B cell (primary cell): ENCODE results near the gene FCN1. TPM values are rescaled to one million over a fixed set of nuclear protein-coding genes. Genes with fewer than 3 reads are reported as not detected.
A peak's percentile ranks its signal among the peaks of the same experiment; 100 is the strongest.

Experiments
- ATAC-seq: fragments of 200-7000 bp; cut with Tn5 transposase; one replicate; pipeline ENCODE4 v1.10.0; 2021; ENCODE audit warnings: low read depth, mild to moderate bottlenecking, moderate number of reproducible peaks, moderate library complexity
- CTCF ChIA-PET: fragments of 350-600 bp; sonication (Branson Sonifier 250); formaldehyde crosslinking; loops from one replicate; lab custom pipeline; 2021; ENCODE audit warnings: antibody characterized with exemption, inconsistent platforms; lab: Charles Lee
- POLR2A ChIA-PET: fragments of 350-600 bp; sonication (Branson Sonifier 250); formaldehyde crosslinking; loops from one replicate; lab custom pipeline; 2021; ENCODE audit warnings: antibody characterized with exemption; lab: Charles Lee
- DNase-seq: peaks from one replicate; pipeline ENCODE4 v3.0.0; 2013
- H2AFZ ChIP-seq: 2 replicates; pipeline ENCODE4 v1.6.1; 2012; ENCODE audit warnings: mild to moderate bottlenecking, low read depth, low read length; ENCODE audit not compliant: insufficient read depth, poor library complexity, severe bottlenecking
- H3K27ac ChIP-seq, 2 donors: 1 replicate in 1 of 2; 2 replicates in 1 of 2; pipeline ENCODE4 v1.5.1; 2012 to 2013; ENCODE audit warnings: low read length in 2 of 2, mild to moderate bottlenecking in 2 of 2, moderate library complexity in 1 of 2
- H3K27me3 ChIP-seq, 4 experiments: fragments of 200-600 bp in 1 of 4; sonication (generic) in 1 of 4; replicated peaks in 1 of 4; 1 replicate in 2 of 4; 2 replicates in 2 of 4; pipeline versions ENCODE4 v1.6.1 to v1.7.0; 2013 to 2016; ENCODE audit warnings: low read length in 3 of 4, mild to moderate bottlenecking in 2 of 4, mixed read lengths in 1 of 4, moderate library complexity in 1 of 4; ENCODE audit not compliant: insufficient read depth in 4 of 4, control insufficient read depth in 3 of 4; ENCODE audit errors: control extremely low read depth in 1 of 4
- H3K36me3 ChIP-seq, 2 experiments: replicated peaks in 1 of 2; 1 replicate in 1 of 2; 2 replicates in 1 of 2; pipeline versions ENCODE4 v1.6.1 to v1.7.1; 2013; ENCODE audit warnings: low read length in 1 of 2; ENCODE audit not compliant: insufficient read depth in 2 of 2, control insufficient read depth in 1 of 2; ENCODE audit errors: control extremely low read depth in 1 of 2, extremely low read depth in 1 of 2
- H3K4me1 ChIP-seq, 2 donors: fragments of 200-600 bp in 1 of 2; sonication (generic) in 1 of 2; 1 replicate in 1 of 2; 2 replicates in 1 of 2; pipeline versions ENCODE4 v1.5.1 to v1.6.1; 2013 to 2017; ENCODE audit warnings: low read length in 2 of 2; ENCODE audit not compliant: control insufficient read depth in 2 of 2, insufficient read depth in 2 of 2
- H3K4me2 ChIP-seq: replicated peaks from 2 replicates; pipeline ENCODE3; 2012; ENCODE audit warnings: mild to moderate bottlenecking, low read depth, low read length; ENCODE audit not compliant: poor library complexity, severe bottlenecking
- H3K4me3 ChIP-seq, 5 experiments: fragments of 200-600 bp in 1 of 5; sonication (generic) in 1 of 5; 1 replicate in 3 of 5; 2 replicates in 2 of 5; pipeline versions ENCODE4 v1.5.1 to v1.7.0; 2011 to 2016; ENCODE audit warnings: low read length in 4 of 5, mild to moderate bottlenecking in 4 of 5, low read depth in 2 of 5, control low read depth in 1 of 5, moderate library complexity in 1 of 5; ENCODE audit not compliant: insufficient read depth in 1 of 5; ENCODE audit errors: control extremely low read depth in 1 of 5, extremely low read depth in 1 of 5
- H3K79me2 ChIP-seq: fragments of 200-600 bp; sonication (generic); one replicate; pipeline ENCODE4 v1.6.0; 2016; ENCODE audit warnings: low read length; ENCODE audit not compliant: control insufficient read depth, insufficient read depth
- H3K9ac ChIP-seq: fragments of 200-600 bp; sonication (generic); 2 replicates; pipeline ENCODE4 v1.6.1; 2017; ENCODE audit warnings: mild to moderate bottlenecking, low read length, moderate library complexity
- H3K9me3 ChIP-seq, 3 donors: one replicate each; pipeline versions ENCODE4 v1.6.1 to v1.7.1; 2013; ENCODE audit warnings: low read length in 2 of 3; ENCODE audit not compliant: control insufficient read depth in 2 of 3, insufficient read depth in 1 of 3; ENCODE audit errors: control extremely low read depth in 1 of 3
- H4K20me1 ChIP-seq: 2 replicates; pipeline ENCODE4 v1.6.0; 2012; ENCODE audit warnings: mild to moderate bottlenecking, low read length; ENCODE audit not compliant: insufficient read depth, control insufficient read depth, poor library complexity, severe bottlenecking
- H3K27ac Mint-ChIP-seq: one replicate; pipeline ENCODE4 v1.8.0; 2021; ENCODE audit warnings: mixed read lengths
- H3K27me3 Mint-ChIP-seq: one replicate; pipeline ENCODE4 v1.8.0; 2021; ENCODE audit warnings: mixed read lengths
- H3K4me1 Mint-ChIP-seq: one replicate; pipeline ENCODE4 v1.8.0; 2021; ENCODE audit warnings: mixed read lengths
- H3K4me3 Mint-ChIP-seq: one replicate; pipeline ENCODE4 v1.8.0; 2021; ENCODE audit warnings: mixed read lengths
- H3K9me3 Mint-ChIP-seq: one replicate; pipeline ENCODE4 v1.8.0; 2022; ENCODE audit warnings: mixed read lengths; ENCODE audit not compliant: insufficient read depth
- CTCF ChIP-seq: fragments of 200-600 bp; IDR thresholded peaks from one replicate; pipeline ENCODE4 v1.8.0; 2022; ENCODE audit warnings: antibody characterized with exemption, mild to moderate bottlenecking
- EZH2 ChIP-seq: IDR thresholded peaks from 2 replicates; pipeline ENCODE4 v1.6.1; 2012; ENCODE audit warnings: borderline replicate concordance, low read depth, mild to moderate bottlenecking, moderate library complexity, low read length; ENCODE audit not compliant: insufficient read depth, poor library complexity, severe bottlenecking
- WGBS: methylation state at CpG from one replicate; pipeline ENCODE4 v1.1.5; 2013; ENCODE audit warnings: missing lambda C conversion rate; ENCODE audit not compliant: insufficient coverage; 5-methylcytosine and 5-hydroxymethylcytosine counted together
- intact Hi-C: fragments of 100-400 bp; cut with micrococcal nuclease; formaldehyde crosslinking; loops from one replicate; pipeline ENCODE4 v1.10.0; 2022
- polyA plus RNA-seq: library from polyadenylated mRNA; depleted of rRNA; stranded (reverse); fragments of >200 nt; gene quantifications from 2 replicates; pipeline ENCODE4 v1.2.3, GENCODE V29; 2012
- total RNA-seq, 2 donors: library from RNA; stranded (reverse); fragments of 120-200 nt in 1 of 2; gene quantifications; 1 replicate in 1 of 2; 2 replicates in 1 of 2; pipeline versions ENCODE4 v1.2.3 to v1.2.4, GENCODE V29; 2013 to 2022

Gene FCN1
- total and polyA plus RNA-seq, 2 donors (not counting 1 experiment from before 2014, with no cell fraction given) = 2.2 to 20.6 TPM

DNA sequence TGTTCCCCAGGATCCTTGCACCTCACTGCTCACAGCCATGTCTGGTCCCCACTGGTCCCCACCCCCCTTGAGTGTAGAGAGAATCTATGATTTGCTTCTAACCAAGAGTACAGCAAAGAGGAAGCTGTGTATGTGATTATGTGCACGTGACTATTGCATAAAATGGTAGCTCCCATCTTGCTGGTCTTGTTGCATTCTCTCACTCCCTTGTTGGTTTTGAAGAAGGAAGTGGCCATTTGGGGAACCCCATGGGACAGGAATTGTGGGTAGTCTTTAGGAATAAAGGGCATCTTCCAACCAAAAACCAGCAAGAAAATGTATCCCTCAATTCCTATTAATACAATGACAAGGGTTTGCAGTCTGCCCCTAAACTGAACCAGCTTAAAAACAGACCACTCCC lies 42.3 kb downstream of the FCN1 start:
- H3K79me2 ChIP-seq = no peaks in the 10 kb centered on the region
- ChIA-PET CTCF (no interaction called here), POLR2A (no interaction called here)
- no peak overlapping the region for H3K9ac ChIP-seq
- no peak overlapping the region for H2AFZ ChIP-seq
- WGBS = 40% methylated on average over 1 of the region's 1 CpG
- no peak overlapping the region for H3K4me2 ChIP-seq
- H3K9me3 ChIP-seq = peaks cover 2 to 24% (median 14%) of the 10 kb centered on the region in 3 donors
- no peaks in the 10 kb centered on the region for H3K36me3 ChIP-seq
- no peak overlapping the region for H3K27ac ChIP-seq
- no peak overlapping the region for H3K4me3 ChIP-seq
- Mint-ChIP-seq H3K9me3 (peaks cover 3% of the 10 kb centered on the region), H3K4me1 (peaks cover 7% of the 10 kb centered on the region), H3K27ac (no peak overlapping the region), H3K4me3 (no peak overlapping the region), H3K27me3 (peaks cover 7% of the 10 kb centered on the region)
- intact Hi-C loops = no loop called here
- TF ChIP-seq CTCF = no peak
- TF ChIP-seq EZH2 = no peak
- no peaks in the 10 kb centered on the region for H4K20me1 ChIP-seq
- peaks cover 0 to 4% (median 2%) of the 10 kb centered on the region in 4 experiments for H3K27me3 ChIP-seq
- ATAC-seq (no peak), DNase-seq (no peak)
- peaks cover 0 to 11% of the 10 kb centered on the region in 2 donors for H3K4me1 ChIP-seq

- H3K4me1 Mint-ChIP-seq = peaks cover 22% of the 10 kb centered on the region
- peaks cover 14% of the 10 kb centered on the region for H3K27me3 Mint-ChIP-seq
- DNase-seq (peak; percentile 25), ATAC-seq (no peak)
- ChIA-PET POLR2A (no interaction called here), CTCF (no interaction called here)
- no peak overlapping the region for H3K4me3 Mint-ChIP-seq
- intact Hi-C loops = no loop called here
- no peaks in the 10 kb centered on the region for H3K79me2 ChIP-seq
- H3K4me2 ChIP-seq = no peak overlapping the region
- no peak overlapping the region for H3K9ac ChIP-seq
- H3K36me3 ChIP-seq = no peaks in the 10 kb centered on the region
- H3K9me3 ChIP-seq = peaks cover 2 to 45% (median 14%) of the 10 kb centered on the region in 3 donors
- no peak overlapping the region for H3K27ac Mint-ChIP-seq
- 59% methylated on average over 13 of the region's 24 CpGs for WGBS
- peaks cover 3% of the 10 kb centered on the region for H3K9me3 Mint-ChIP-seq
- no peak for TF ChIP-seq CTCF
- no peak for TF ChIP-seq EZH2
- no peak overlapping the region for H2AFZ ChIP-seq
- H3K27ac ChIP-seq = no peak overlapping the region
- no peaks in the 10 kb centered on the region for H3K27me3 ChIP-seq
- no peaks in the 10 kb centered on the region for H4K20me1 ChIP-seq
- peaks cover 7 to 32% of the 10 kb centered on the region in 2 donors for H3K4me1 ChIP-seq
- no peak overlapping the region for H3K4me3 ChIP-seq
Measured at GRCh38 chr9:134872482-134873231, 45.1 kb downstream of the FCN1 start.
